GM23338 (cell line): Measurements from ENCODE around the gene TYW1B. TPM values are rescaled to one million over a fixed set of nuclear protein-coding genes. Genes with fewer than 3 reads are reported as not detected.
A peak's percentile ranks its signal among the peaks of the same experiment; 100 is the strongest.

Experiments
- ATAC-seq: fragments of 200-7000 bp; cut with Tn5 transposase; 3 replicates; pipeline ENCODE4 v1.9.1; 2020
- DNase-seq: peaks from one replicate; pipeline ENCODE4 v3.0.0-alpha.2; 2015; ENCODE audit warnings: low spot score
- H2AFZ ChIP-seq: fragments of 200-600 bp; sonication (generic); 2 replicates; pipeline ENCODE4 v1.8.0; 2016; ENCODE audit warnings: antibody characterized with exemption, mild to moderate bottlenecking, moderate library complexity
- H3F3A ChIP-seq: fragments of 200-600 bp; sonication (generic); replicated peaks from 2 replicates; pipeline ENCODE4 v1.8.0; 2017; ENCODE audit warnings: antibody characterized with exemption, mixed run types, low read depth
- H3K27ac ChIP-seq: fragments of 200-600 bp; sonication (generic); 2 replicates; pipeline ENCODE4 v1.6.1; 2016; ENCODE audit warnings: low read depth
- H3K27me3 ChIP-seq: fragments of 200-600 bp; sonication (generic); 2 replicates; pipeline ENCODE4 v1.8.0; 2016; ENCODE audit warnings: mild to moderate bottlenecking, mixed run types, moderate library complexity; ENCODE audit not compliant: insufficient read depth
- H3K36me3 ChIP-seq: fragments of 200-600 bp; sonication (generic); 2 replicates; pipeline ENCODE4 v1.8.0; 2016; ENCODE audit warnings: mild to moderate bottlenecking; ENCODE audit not compliant: insufficient read depth
- H3K4me1 ChIP-seq: fragments of 200-600 bp; sonication (generic); 2 replicates; pipeline ENCODE4 v1.8.0; 2016; ENCODE audit warnings: mild to moderate bottlenecking, moderate library complexity; ENCODE audit not compliant: insufficient read depth
- H3K4me2 ChIP-seq: fragments of 200-600 bp; sonication (generic); 2 replicates; pipeline ENCODE4 v1.7.1; 2017; ENCODE audit warnings: mixed run types
- H3K4me3 ChIP-seq: fragments of 200-600 bp; sonication (generic); 2 replicates; pipeline ENCODE4 v1.6.1; 2016; ENCODE audit warnings: mixed run types
- H3K79me2 ChIP-seq: fragments of 200-600 bp; sonication (generic); replicated peaks from 2 replicates; pipeline ENCODE4 v1.8.0; 2017; ENCODE audit warnings: mild to moderate bottlenecking; ENCODE audit not compliant: insufficient read depth
- H3K9me2 ChIP-seq: fragments of 200-600 bp; sonication (generic); 2 replicates; pipeline ENCODE4 v1.8.0; 2017; ENCODE audit not compliant: insufficient read depth
- H4K20me1 ChIP-seq: fragments of 200-600 bp; sonication (generic); replicated peaks from 2 replicates; pipeline ENCODE4 v1.8.0; 2017; ENCODE audit warnings: mild to moderate bottlenecking; ENCODE audit not compliant: insufficient read depth
- H3K27ac Mint-ChIP-seq: 2 replicates; pipeline ENCODE4 v1.8.0; 2020; ENCODE audit warnings: inconsistent platforms, mild to moderate bottlenecking, moderate library complexity, mixed read lengths
- H3K27me3 Mint-ChIP-seq: 3 replicates; pipeline ENCODE4 v1.8.0; 2022; ENCODE audit warnings: low read depth, mild to moderate bottlenecking, moderate library complexity, mixed read lengths, inconsistent platforms; ENCODE audit not compliant: insufficient read depth, poor library complexity
- H3K36me3 Mint-ChIP-seq: 3 replicates; pipeline ENCODE4 v1.8.0; 2021; ENCODE audit warnings: low read depth, mild to moderate bottlenecking, inconsistent platforms, moderate library complexity, mixed read lengths
- H3K4me1 Mint-ChIP-seq: 3 replicates; pipeline ENCODE4 v1.8.0; 2020; ENCODE audit warnings: mild to moderate bottlenecking, inconsistent platforms, mixed read lengths
- H3K4me3 Mint-ChIP-seq: 3 replicates; pipeline ENCODE4 v1.8.0; 2021; ENCODE audit warnings: moderate library complexity, mild to moderate bottlenecking, inconsistent platforms, mixed read lengths
- H3K9me3 Mint-ChIP-seq: 3 replicates; pipeline ENCODE4 v1.8.0; 2020; ENCODE audit warnings: moderate library complexity, mild to moderate bottlenecking, inconsistent platforms, mixed read lengths
- CREB1 ChIP-seq: fragments of 250-450 bp; sonication (Bioruptor Pico); IDR thresholded peaks from 2 replicates; pipeline ENCODE4 v1.5.0; 2020; ENCODE audit warnings: low read depth, mild to moderate bottlenecking, moderate library complexity
- EZH2 ChIP-seq: fragments of 200-600 bp; sonication (generic); IDR thresholded peaks from one replicate; pipeline ENCODE4 v1.8.0; 2017; ENCODE audit warnings: antibody characterized with exemption, mild to moderate bottlenecking, low read depth; ENCODE audit not compliant: unreplicated experiment
- EZH2phosphoT487 ChIP-seq: fragments of 200-600 bp; sonication (generic); IDR thresholded peaks from one replicate; pipeline ENCODE4 v1.8.1; 2018; ENCODE audit warnings: antibody characterized with exemption; ENCODE audit not compliant: unreplicated experiment
- JUNB ChIP-seq: IDR thresholded peaks from one replicate; pipeline ENCODE4 v1.6.1; 2016; ENCODE audit warnings: antibody characterized with exemption; ENCODE audit not compliant: unreplicated experiment
- NANOG ChIP-seq: IDR thresholded peaks from 2 replicates; pipeline ENCODE4 v1.6.1; 2016; ENCODE audit warnings: antibody characterized with exemption, borderline replicate concordance
- POLR2AphosphoS5 ChIP-seq: IDR thresholded peaks from 2 replicates; pipeline ENCODE4 v1.6.1; 2016; ENCODE audit warnings: antibody characterized with exemption, low read depth
- STAT1 ChIP-seq: IDR thresholded peaks from one replicate; pipeline ENCODE4 v1.6.1; 2016; ENCODE audit warnings: antibody characterized with exemption; ENCODE audit not compliant: unreplicated experiment
- ZNF114 ChIP-seq: fragments of 250-450 bp; sonication (Bioruptor Pico); IDR thresholded peaks from 2 replicates; pipeline ENCODE4 v1.5.0; 2020; ENCODE audit warnings: mild to moderate bottlenecking, moderate library complexity
- ZNF331 ChIP-seq: fragments of 250-450 bp; sonication (Bioruptor Pico); IDR thresholded peaks from 2 replicates; pipeline ENCODE4 v1.5.0; 2020; ENCODE audit warnings: low read depth, mild to moderate bottlenecking, moderate library complexity
- polyA plus RNA-seq: library from polyadenylated mRNA; unstranded; fragments of >200 nt; fragmentation: Nextera tagmentation; extraction: Ambion mirVana; gene quantifications from 2 replicates; pipeline ENCODE4 v1.2.1, GENCODE V29; 2016
- total RNA-seq: library from RNA; depleted of rRNA; stranded (reverse); fragments of >200 nt; shearing (Covaris generic); gene quantifications from 2 replicates; pipeline ENCODE4 v1.2.3, GENCODE V29; 2014
- TF ChIP-seq, protein P1 (sequence below): fragments of 250-450 bp; sonication (Bioruptor Pico); IDR thresholded peaks from 2 replicates; pipeline ENCODE4 v1.5.0; 2020; ENCODE audit warnings: mild to moderate bottlenecking, moderate library complexity
- TF ChIP-seq, protein P2 (sequence below): IDR thresholded peaks from one replicate; pipeline ENCODE4 v1.6.1; 2018; ENCODE audit warnings: antibody characterized with exemption; ENCODE audit not compliant: unreplicated experiment
- TF ChIP-seq, protein P3 (sequence below), 2 experiments: fragments of 200-600 bp in 1 of 2; sonication (generic) in 1 of 2; conservative IDR thresholded peaks; 2 replicates each; pipeline versions ENCODE4 v1.5.1 to v1.6.1; 2016 to 2017; ENCODE audit warnings: antibody characterized with exemption in 2 of 2, low read depth in 2 of 2, mild to moderate bottlenecking in 2 of 2, moderate library complexity in 1 of 2
- TF ChIP-seq, protein P4 (sequence below): IDR thresholded peaks from 2 replicates; pipeline ENCODE4 v1.6.1; 2016; ENCODE audit warnings: antibody characterized with exemption

TYW1B gene
- total and polyA plus RNA-seq, 2 experiments from 2014 or later, result 2.8 to 5.6 TPM

DNA sequence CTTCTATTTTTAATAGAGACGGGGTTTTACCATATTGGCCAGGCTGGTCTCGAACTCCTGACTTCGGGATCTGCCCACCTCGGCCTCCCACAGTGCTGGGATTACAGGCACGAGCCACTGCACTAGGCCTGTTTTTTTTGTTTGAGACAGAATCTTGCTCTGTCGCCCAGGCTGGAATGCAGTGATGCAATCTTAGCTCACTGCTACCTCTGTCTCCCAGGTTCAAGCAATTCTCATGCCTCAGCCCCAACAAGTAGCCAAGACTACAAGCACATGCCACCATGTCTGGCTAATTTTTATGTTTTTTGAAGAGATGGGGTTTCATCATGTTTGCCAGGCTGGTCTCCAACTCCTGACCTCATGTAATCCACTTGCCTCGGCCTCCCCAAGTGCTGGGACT, 73.7 kb downstream of the TYW1B start:
- peak overlapping the region; percentile 47; the same call in 1 of the 2 replicates for H3K27ac ChIP-seq
- H3K27ac Mint-ChIP-seq, result no peak overlapping the region
- no peaks in the 10 kb centered on the region for H3F3A ChIP-seq
- no peak overlapping the region for H3K4me3 ChIP-seq
- no peaks in the 10 kb centered on the region; the same call in 2 of the 3 replicates for H3K4me1 Mint-ChIP-seq
- H4K20me1 ChIP-seq, result no peaks in the 10 kb centered on the region
- no peaks in the 10 kb centered on the region for H3K9me2 ChIP-seq
- no peaks in the 10 kb centered on the region for H3K4me1 ChIP-seq
- H3K36me3 Mint-ChIP-seq, result peaks cover 16% of the 10 kb centered on the region
- no peaks in the 10 kb centered on the region for H3K36me3 ChIP-seq
- H3K4me3 Mint-ChIP-seq, result no peak overlapping the region
- H3K27me3 ChIP-seq, result no peaks in the 10 kb centered on the region
- 0 out of 3 replicates have a peak, but pooled peaks cover 2% of the 10 kb centered on the region for H3K9me3 Mint-ChIP-seq
- no peaks in the 10 kb centered on the region for H3K79me2 ChIP-seq
- ATAC-seq (no peak), DNase-seq (no peak)
- TF ChIP-seq, protein P1, sequence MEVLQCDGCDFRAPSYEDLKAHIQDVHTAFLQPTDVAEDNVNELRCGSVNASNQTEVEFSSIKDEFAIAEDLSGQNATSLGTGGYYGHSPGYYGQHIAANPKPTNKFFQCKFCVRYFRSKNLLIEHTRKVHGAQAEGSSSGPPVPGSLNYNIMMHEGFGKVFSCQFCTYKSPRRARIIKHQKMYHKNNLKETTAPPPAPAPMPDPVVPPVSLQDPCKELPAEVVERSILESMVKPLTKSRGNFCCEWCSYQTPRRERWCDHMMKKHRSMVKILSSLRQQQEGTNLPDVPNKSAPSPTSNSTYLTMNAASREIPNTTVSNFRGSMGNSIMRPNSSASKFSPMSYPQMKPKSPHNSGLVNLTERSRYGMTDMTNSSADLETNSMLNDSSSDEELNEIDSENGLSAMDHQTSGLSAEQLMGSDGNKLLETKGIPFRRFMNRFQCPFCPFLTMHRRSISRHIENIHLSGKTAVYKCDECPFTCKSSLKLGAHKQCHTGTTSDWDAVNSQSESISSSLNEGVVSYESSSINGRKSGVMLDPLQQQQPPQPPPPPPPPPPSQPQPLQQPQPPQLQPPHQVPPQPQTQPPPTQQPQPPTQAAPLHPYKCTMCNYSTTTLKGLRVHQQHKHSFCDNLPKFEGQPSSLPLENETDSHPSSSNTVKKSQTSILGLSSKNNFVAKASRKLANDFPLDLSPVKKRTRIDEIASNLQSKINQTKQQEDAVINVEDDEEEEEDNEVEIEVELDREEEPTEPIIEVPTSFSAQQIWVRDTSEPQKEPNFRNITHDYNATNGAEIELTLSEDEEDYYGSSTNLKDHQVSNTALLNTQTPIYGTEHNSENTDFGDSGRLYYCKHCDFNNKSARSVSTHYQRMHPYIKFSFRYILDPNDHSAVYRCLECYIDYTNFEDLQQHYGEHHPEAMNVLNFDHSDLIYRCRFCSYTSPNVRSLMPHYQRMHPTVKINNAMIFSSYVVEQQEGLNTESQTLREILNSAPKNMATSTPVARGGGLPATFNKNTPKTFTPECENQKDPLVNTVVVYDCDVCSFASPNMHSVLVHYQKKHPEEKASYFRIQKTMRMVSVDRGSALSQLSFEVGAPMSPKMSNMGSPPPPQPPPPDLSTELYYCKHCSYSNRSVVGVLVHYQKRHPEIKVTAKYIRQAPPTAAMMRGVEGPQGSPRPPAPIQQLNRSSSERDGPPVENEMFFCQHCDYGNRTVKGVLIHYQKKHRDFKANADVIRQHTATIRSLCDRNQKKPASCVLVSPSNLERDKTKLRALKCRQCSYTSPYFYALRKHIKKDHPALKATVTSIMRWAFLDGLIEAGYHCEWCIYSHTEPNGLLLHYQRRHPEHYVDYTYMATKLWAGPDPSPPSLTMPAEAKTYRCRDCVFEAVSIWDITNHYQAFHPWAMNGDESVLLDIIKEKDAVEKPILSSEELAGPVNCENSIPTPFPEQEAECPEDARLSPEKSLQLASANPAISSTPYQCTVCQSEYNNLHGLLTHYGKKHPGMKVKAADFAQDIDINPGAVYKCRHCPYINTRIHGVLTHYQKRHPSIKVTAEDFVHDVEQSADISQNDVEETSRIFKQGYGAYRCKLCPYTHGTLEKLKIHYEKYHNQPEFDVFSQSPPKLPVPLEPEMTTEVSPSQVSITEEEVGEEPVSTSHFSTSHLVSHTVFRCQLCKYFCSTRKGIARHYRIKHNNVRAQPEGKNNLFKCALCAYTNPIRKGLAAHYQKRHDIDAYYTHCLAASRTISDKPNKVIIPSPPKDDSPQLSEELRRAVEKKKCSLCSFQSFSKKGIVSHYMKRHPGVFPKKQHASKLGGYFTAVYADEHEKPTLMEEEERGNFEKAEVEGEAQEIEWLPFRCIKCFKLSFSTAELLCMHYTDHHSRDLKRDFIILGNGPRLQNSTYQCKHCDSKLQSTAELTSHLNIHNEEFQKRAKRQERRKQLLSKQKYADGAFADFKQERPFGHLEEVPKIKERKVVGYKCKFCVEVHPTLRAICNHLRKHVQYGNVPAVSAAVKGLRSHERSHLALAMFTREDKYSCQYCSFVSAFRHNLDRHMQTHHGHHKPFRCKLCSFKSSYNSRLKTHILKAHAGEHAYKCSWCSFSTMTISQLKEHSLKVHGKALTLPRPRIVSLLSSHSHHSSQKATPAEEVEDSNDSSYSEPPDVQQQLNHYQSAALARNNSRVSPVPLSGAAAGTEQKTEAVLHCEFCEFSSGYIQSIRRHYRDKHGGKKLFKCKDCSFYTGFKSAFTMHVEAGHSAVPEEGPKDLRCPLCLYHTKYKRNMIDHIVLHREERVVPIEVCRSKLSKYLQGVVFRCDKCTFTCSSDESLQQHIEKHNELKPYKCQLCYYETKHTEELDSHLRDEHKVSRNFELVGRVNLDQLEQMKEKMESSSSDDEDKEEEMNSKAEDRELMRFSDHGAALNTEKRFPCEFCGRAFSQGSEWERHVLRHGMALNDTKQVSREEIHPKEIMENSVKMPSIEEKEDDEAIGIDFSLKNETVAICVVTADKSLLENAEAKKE, result no peak
- no peak for TF ChIP-seq NANOG
- TF ChIP-seq EZH2phosphoT487, result no peak
- no peak for TF ChIP-seq JUNB
- no peak for TF ChIP-seq ZNF114 (CRISPR knock-in tag)
- TF ChIP-seq, protein P2, sequence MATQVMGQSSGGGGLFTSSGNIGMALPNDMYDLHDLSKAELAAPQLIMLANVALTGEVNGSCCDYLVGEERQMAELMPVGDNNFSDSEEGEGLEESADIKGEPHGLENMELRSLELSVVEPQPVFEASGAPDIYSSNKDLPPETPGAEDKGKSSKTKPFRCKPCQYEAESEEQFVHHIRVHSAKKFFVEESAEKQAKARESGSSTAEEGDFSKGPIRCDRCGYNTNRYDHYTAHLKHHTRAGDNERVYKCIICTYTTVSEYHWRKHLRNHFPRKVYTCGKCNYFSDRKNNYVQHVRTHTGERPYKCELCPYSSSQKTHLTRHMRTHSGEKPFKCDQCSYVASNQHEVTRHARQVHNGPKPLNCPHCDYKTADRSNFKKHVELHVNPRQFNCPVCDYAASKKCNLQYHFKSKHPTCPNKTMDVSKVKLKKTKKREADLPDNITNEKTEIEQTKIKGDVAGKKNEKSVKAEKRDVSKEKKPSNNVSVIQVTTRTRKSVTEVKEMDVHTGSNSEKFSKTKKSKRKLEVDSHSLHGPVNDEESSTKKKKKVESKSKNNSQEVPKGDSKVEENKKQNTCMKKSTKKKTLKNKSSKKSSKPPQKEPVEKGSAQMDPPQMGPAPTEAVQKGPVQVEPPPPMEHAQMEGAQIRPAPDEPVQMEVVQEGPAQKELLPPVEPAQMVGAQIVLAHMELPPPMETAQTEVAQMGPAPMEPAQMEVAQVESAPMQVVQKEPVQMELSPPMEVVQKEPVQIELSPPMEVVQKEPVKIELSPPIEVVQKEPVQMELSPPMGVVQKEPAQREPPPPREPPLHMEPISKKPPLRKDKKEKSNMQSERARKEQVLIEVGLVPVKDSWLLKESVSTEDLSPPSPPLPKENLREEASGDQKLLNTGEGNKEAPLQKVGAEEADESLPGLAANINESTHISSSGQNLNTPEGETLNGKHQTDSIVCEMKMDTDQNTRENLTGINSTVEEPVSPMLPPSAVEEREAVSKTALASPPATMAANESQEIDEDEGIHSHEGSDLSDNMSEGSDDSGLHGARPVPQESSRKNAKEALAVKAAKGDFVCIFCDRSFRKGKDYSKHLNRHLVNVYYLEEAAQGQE, result no peak
- TF ChIP-seq CREB1 (CRISPR knock-in tag), result no peak
- TF ChIP-seq, protein P3, sequence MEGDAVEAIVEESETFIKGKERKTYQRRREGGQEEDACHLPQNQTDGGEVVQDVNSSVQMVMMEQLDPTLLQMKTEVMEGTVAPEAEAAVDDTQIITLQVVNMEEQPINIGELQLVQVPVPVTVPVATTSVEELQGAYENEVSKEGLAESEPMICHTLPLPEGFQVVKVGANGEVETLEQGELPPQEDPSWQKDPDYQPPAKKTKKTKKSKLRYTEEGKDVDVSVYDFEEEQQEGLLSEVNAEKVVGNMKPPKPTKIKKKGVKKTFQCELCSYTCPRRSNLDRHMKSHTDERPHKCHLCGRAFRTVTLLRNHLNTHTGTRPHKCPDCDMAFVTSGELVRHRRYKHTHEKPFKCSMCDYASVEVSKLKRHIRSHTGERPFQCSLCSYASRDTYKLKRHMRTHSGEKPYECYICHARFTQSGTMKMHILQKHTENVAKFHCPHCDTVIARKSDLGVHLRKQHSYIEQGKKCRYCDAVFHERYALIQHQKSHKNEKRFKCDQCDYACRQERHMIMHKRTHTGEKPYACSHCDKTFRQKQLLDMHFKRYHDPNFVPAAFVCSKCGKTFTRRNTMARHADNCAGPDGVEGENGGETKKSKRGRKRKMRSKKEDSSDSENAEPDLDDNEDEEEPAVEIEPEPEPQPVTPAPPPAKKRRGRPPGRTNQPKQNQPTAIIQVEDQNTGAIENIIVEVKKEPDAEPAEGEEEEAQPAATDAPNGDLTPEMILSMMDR (conservative IDR thresholded peaks at IDR 0.05; ENCODE audit: low read depth in 2 of 2), result no peak
- no peak for TF ChIP-seq POLR2AphosphoS5
- no peak for TF ChIP-seq STAT1
- TF ChIP-seq EZH2, result no peak
- no peak for TF ChIP-seq ZNF331 (CRISPR knock-in tag)
- TF ChIP-seq, protein P4, sequence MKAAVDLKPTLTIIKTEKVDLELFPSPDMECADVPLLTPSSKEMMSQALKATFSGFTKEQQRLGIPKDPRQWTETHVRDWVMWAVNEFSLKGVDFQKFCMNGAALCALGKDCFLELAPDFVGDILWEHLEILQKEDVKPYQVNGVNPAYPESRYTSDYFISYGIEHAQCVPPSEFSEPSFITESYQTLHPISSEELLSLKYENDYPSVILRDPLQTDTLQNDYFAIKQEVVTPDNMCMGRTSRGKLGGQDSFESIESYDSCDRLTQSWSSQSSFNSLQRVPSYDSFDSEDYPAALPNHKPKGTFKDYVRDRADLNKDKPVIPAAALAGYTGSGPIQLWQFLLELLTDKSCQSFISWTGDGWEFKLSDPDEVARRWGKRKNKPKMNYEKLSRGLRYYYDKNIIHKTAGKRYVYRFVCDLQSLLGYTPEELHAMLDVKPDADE, result no peak
- H3K4me2 ChIP-seq, result no peak overlapping the region
- H3K27me3 Mint-ChIP-seq, result no peaks in the 10 kb centered on the region
- no peak overlapping the region for H2AFZ ChIP-seq
